NB4 (cell line): ENCODE results near the gene GNAI2.
A peak's percentile ranks its signal among the peaks of the same experiment; 100 is the strongest.

Experiments
- DNase-seq: peaks from one replicate; pipeline ENCODE4 v3.0.0; 2010; ENCODE audit warnings: low read depth
- H3K4me3 ChIP-seq: one replicate; pipeline ENCODE4 v1.5.1; 2011; ENCODE audit warnings: mild to moderate bottlenecking, low read depth, low read length, moderate library complexity
- CTCF ChIP-seq: IDR thresholded peaks from one replicate; pipeline ENCODE4 v1.5.1; 2012; ENCODE audit warnings: low read depth, low read length
- MAX ChIP-seq: IDR thresholded peaks from 2 replicates; pipeline ENCODE4 v1.6.1; 2011; ENCODE audit warnings: low read depth, low read length
- MYC ChIP-seq: IDR thresholded peaks from 2 replicates; pipeline ENCODE4 v1.6.1; 2011; ENCODE audit warnings: low read depth, low read length
- POLR2A ChIP-seq: IDR thresholded peaks from 2 replicates; pipeline ENCODE4 v1.6.1; 2011; ENCODE audit warnings: mild to moderate bottlenecking; ENCODE audit not compliant: insufficient read length; ENCODE audit errors: extremely low read depth

The GNAI2 gene

DNA sequence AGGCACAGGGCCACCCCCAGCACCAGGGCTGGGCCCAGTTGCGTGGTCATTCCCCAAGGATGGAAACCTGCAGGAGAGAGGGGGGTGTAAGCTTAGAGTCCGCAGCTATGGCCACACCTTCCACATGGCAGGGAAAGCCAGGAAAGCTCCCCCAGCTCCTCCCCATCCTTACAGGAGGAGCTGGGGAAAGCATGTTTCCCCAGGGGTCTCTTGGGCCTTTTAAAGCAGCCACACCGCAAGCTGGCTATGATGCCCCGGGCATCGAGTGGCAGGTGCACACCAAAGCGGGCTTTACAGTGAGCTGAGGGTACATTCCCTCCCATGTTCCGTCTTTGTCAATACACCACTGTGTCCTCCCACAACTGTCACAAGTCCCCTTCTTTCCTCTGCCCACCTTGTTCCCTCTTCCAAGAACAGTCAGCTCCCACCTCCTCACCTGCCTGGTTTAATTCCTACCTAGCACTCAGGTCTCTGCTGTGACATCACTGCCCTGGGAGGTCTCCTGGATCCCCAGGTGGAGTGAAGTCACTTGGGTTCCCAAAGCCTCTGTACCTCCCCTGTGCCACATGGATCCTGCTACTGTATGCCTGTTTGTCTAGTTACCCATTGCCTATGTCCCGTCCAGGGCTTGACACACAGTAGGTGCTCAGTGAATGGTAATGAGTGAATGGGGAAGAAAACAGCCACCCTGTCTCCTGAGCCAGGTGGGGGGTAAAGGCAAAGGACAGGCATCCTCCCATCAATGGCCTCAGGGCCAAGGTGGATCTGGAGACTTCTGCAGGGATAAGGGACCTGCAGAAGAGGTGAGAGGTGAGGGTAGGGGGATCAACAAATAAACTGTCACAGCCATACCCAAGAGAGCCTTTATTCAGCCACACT lies 59.8 kb downstream of the GNAI2 start:
- TF ChIP-seq MAX (no peak), MYC (no peak), CTCF (no peak), POLR2A (no peak)
- DNase-seq: no peak

GRCh38 chr3:50296721-50297383 lies 60.8 kb downstream of the GNAI2 start:
- DNase-seq: no peak
- TF ChIP-seq MYC: no peak
- TF ChIP-seq CTCF: no peak
- no peak for TF ChIP-seq POLR2A
- TF ChIP-seq MAX: no peak
- H3K4me3 ChIP-seq: no peak overlapping the region

More for the DNA sequence above, 59.8 kb downstream of the GNAI2 start:
- no peak overlapping the region for H3K4me3 ChIP-seq

- DNase-seq: no peak
- TF ChIP-seq POLR2A (no peak), CTCF (no peak), MAX (no peak), MYC (no peak)
- H3K4me3 ChIP-seq: peak overlapping the region; percentile 78
Observed at GRCh38 chr3:50297384-50297775, 61.4 kb downstream of the GNAI2 start.

GRCh38 chr3:50297896-50298725 lies 62.1 kb downstream of the GNAI2 start:
- peak; percentile 71 for DNase-seq
- peak overlapping the region; percentile 78 for H3K4me3 ChIP-seq
- TF ChIP-seq POLR2A (no peak), MYC (peak; percentile 33; the same call in 1 of the 2 replicates), MAX (0 out of 2 replicates have a peak, but pooled peaks have one; percentile 33), CTCF (peak; percentile 24)

DNA sequence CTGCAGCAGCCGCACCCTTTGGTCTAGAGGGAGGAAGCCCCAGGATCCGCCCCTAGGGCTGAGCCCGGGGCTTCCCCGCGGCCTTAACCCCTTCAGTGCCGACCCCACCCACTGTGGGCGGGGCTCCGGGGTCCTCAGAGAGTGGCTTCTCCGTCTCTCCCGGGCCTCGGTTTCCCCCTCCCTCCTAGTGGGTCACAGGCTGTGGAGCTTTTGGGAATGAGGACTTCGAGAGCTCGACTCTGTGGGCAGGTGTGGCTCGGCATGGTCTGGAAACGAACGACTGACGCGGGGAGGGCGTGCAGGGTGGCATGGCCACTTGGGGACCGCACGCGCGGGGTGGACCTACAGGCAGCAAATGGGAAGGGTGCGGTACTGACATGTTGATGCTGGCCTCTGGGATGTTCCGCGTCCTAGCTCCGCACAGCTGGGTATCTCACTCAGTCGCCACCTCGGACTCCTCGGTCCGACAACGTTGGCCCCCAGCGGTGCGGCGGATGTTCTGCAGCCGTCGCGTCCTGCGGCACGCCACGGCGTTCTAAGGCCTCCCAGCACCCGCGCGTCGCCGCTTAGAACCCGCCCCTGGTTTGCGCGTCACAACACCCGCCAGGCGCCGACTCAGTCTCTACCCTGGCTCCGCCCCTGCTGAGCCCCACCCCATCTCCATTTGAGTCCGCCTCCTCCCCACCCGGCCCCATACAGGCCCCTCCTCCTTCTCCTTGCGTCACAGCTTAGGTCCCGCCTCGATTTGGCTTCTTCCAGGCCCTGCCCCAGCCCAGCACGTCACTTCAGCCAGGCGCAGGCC lies 63.0 kb downstream of the GNAI2 start, which contains the start of the genes HYAL3 and NAA80:
TSS of gene HYAL3 (minus strand) at position 570 of the 802 bp plus-strand sequence. CDS start 3,803 bp downstream, outside the sequence.
TSS of gene NAA80 (minus strand) at position 570 of the 802 bp plus-strand sequence. CDS start 1,942 bp downstream, outside the sequence.
- TF ChIP-seq POLR2A (peak; percentile 88), MAX (peak; percentile 65), MYC (no peak), CTCF (peak; percentile 21)
- peak within 1 kb of the TSS; percentile 78 for H3K4me3 ChIP-seq
- peak; percentile 99 for DNase-seq
